ENCODE data around the gene METTL5. TPM values are rescaled to one million over a fixed set of nuclear protein-coding genes. Genes with fewer than 3 reads are reported as not detected.
"Not testable (repeated sequence)": the region's sequence is repeated elsewhere in the genome, so short reads cannot be mapped to it uniquely, and the experiment has no call there.

METTL5 gene
- polyA plus RNA-seq, 3 donors, result 11.1 to 60.8 (median 51.0) TPM

DNA sequence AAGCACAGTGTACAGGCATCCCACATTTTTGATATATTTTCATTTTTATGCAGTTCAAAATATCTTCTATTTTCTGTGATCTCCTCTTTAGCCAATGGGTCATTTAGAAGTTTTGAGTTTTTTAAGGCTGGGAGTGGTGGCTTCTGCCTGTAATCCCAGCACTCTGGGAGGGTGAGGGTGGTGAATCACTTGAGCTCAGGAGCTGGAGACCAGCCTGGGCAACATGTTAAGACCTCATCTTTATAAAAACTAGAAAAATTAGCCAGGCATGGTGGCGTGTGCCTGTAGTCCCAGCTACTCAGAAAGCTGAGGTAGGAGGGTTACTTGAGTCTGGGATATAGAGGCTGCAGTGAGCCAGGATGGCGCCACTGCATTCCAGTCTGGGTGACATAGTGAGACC lies 20.3 kb upstream of the METTL5 start:
- Mint-ChIP-seq H3K27me3 (ENCODE audit: low read depth in 3 of 3) (no peaks in the 10 kb centered on the region), H3K9me3 (peaks cover 4 to 12% (median 7%) of the 10 kb centered on the region in 7 donors), H3K4me1 (no peaks in the 10 kb centered on the region), H3K36me3 (peaks cover 38 to 65% of the 10 kb centered on the region in 2 donors), H3K27ac (no peak overlapping the region), H3K4me3 (no peak overlapping the region)
- H3K79me2 ChIP-seq (ENCODE audit: insufficient read depth, low read length), result peaks cover 24% of the 10 kb centered on the region
- DNase-seq, result no peak
- no peak overlapping the region for H3K4me3 ChIP-seq (replicated peaks in 1 of 3; ENCODE audit: low read depth in 2 of 3, low read length in 3 of 3)
- no peaks in the 10 kb centered on the region for H3K27me3 ChIP-seq (ENCODE audit: control insufficient read depth in 2 of 2, insufficient read depth in 2 of 2, low read length in 2 of 2)
- no peak overlapping the region for H3K9ac ChIP-seq (ENCODE audit: insufficient read depth, low read length, poor library complexity, severe bottlenecking)
- no peak for TF ChIP-seq CTCF (IDR thresholded peaks at IDR 0.05)
- H3K27ac ChIP-seq (ENCODE audit: low read depth in 1 of 2, low read length in 2 of 2), result no peak overlapping the region
- WGBS (ENCODE audit: insufficient coverage), result no CpG with 5 or more reads among the region's 2 CpGs
- no peaks in the 10 kb centered on the region for H3K4me1 ChIP-seq (ENCODE audit: control insufficient read depth in 1 of 2, insufficient read depth in 2 of 2, low read length in 2 of 2)
- intact Hi-C loops (cut with micrococcal nuclease), result no loop called here
- peaks cover 42% of the 10 kb centered on the region for H4K20me1 ChIP-seq (ENCODE audit: insufficient read depth, low read length)
- H2AFZ ChIP-seq (ENCODE audit: insufficient read depth, low read depth, low read length, poor library complexity, severe bottlenecking), result no peak overlapping the region
- H3K4me2 ChIP-seq (replicated peaks; ENCODE audit: extremely low read depth, low read length, poor library complexity, severe bottlenecking), result no peak overlapping the region
- peaks cover 8 to 13% of the 10 kb centered on the region in 2 donors for H3K9me3 ChIP-seq (replicated peaks in 1 of 2; ENCODE audit: control insufficient read depth in 1 of 2, insufficient read depth in 1 of 2, low read length in 2 of 2)
- peaks cover 4 to 35% of the 10 kb centered on the region in 2 donors for H3K36me3 ChIP-seq (replicated peaks in 1 of 2; ENCODE audit: control insufficient read depth in 1 of 2, insufficient read depth in 2 of 2, low read length in 2 of 2)

GRCh38 chr2:169841625-169842024 lies 16.9 kb upstream of the METTL5 start:
- H3K4me2 ChIP-seq (replicated peaks; ENCODE audit: extremely low read depth, low read length, poor library complexity, severe bottlenecking); H3K4me1 ChIP-seq (ENCODE audit: control insufficient read depth in 1 of 2, insufficient read depth in 2 of 2, low read length in 2 of 2); H2AFZ ChIP-seq (ENCODE audit: insufficient read depth, low read depth, low read length, poor library complexity, severe bottlenecking); H3K27me3 Mint-ChIP-seq (ENCODE audit: low read depth in 3 of 3); H3K4me3 Mint-ChIP-seq; H3K9ac ChIP-seq (ENCODE audit: insufficient read depth, low read length, poor library complexity, severe bottlenecking); H3K4me1 Mint-ChIP-seq; H3K27me3 ChIP-seq (ENCODE audit: control insufficient read depth in 2 of 2, insufficient read depth in 2 of 2, low read length in 2 of 2); H3K27ac ChIP-seq (ENCODE audit: low read depth in 1 of 2, low read length in 2 of 2); H3K9me3 Mint-ChIP-seq; H3K27ac Mint-ChIP-seq; H3K9me3 ChIP-seq (replicated peaks in 1 of 2; ENCODE audit: control insufficient read depth in 1 of 2, insufficient read depth in 1 of 2, low read length in 2 of 2); DNase-seq; H3K4me3 ChIP-seq (replicated peaks in 1 of 3; ENCODE audit: low read depth in 2 of 3, low read length in 3 of 3); intact Hi-C loops (cut with micrococcal nuclease): not testable (repeated sequence)
- H3K36me3 Mint-ChIP-seq, result peaks cover 30 to 44% of the 10 kb centered on the region in 2 donors
- Histone ChIP-seq H4K20me1 (ENCODE audit: insufficient read depth, low read length) (peaks cover 72% of the 10 kb centered on the region), H3K79me2 (ENCODE audit: insufficient read depth, low read length) (peaks cover 37% of the 10 kb centered on the region), H3K36me3 (replicated peaks in 1 of 2; ENCODE audit: control insufficient read depth in 1 of 2, insufficient read depth in 2 of 2, low read length in 2 of 2) (peaks cover 0 to 22% of the 10 kb centered on the region in 2 donors)
- WGBS (ENCODE audit: insufficient coverage), result no CpG with 5 or more reads among the region's 24 CpGs

All from CD14-positive monocyte (primary cell).